OCI-LY1 (cell line): ENCODE measurements around the gene THEM5.

ENCODE experiments used
- H2AFZ ChIP-seq: fragments of 200-600 bp; sonication (generic), shearing (Covaris generic); 2 replicates; pipeline ENCODE4 v1.6.0; 2014; ENCODE audit warnings: antibody characterized with exemption, mild to moderate bottlenecking, low read length
- H3F3A ChIP-seq: fragments of 200-600 bp; sonication (generic), shearing (Covaris generic); 2 replicates; pipeline ENCODE4 v1.6.0; 2014; ENCODE audit warnings: mild to moderate bottlenecking, antibody characterized with exemption, low read length, moderate library complexity; ENCODE audit not compliant: insufficient read depth
- H3K27ac ChIP-seq: fragments of 200-600 bp; sonication (generic); 2 replicates; pipeline ENCODE4 v1.5.1; 2014; ENCODE audit warnings: low read length, mixed run types, mild to moderate bottlenecking, low read depth; ENCODE audit not compliant: poor library complexity, severe bottlenecking
- H3K27me3 ChIP-seq: fragments of 200-600 bp; sonication (generic); 2 replicates; pipeline ENCODE4 v1.6.0; 2014; ENCODE audit warnings: antibody characterized with exemption, mild to moderate bottlenecking, low read length, moderate library complexity; ENCODE audit not compliant: insufficient read depth
- H3K36me3 ChIP-seq: fragments of 200-600 bp; sonication (generic); 2 replicates; pipeline ENCODE4 v1.6.1; 2014; ENCODE audit warnings: mild to moderate bottlenecking, antibody characterized with exemption, low read length, moderate library complexity, mixed read lengths; ENCODE audit not compliant: insufficient read depth
- H3K4me1 ChIP-seq: fragments of 200-600 bp; sonication (generic); 2 replicates; pipeline ENCODE4 v1.5.1; 2014; ENCODE audit warnings: mild to moderate bottlenecking, low read length, moderate library complexity; ENCODE audit not compliant: insufficient read depth, severe bottlenecking
- H3K4me2 ChIP-seq: fragments of 200-600 bp; sonication (generic), shearing (Covaris generic); 2 replicates; pipeline ENCODE4 v1.6.1; 2014; ENCODE audit warnings: low read length
- H3K4me3 ChIP-seq: fragments of 200-600 bp; sonication (generic); 2 replicates; pipeline ENCODE4 v1.5.1; 2014; ENCODE audit warnings: low read length, low read depth, mild to moderate bottlenecking, mixed read lengths; ENCODE audit not compliant: poor library complexity, severe bottlenecking
- H3K79me2 ChIP-seq: fragments of 200-600 bp; shearing (Covaris generic); 2 replicates; pipeline ENCODE4 v1.6.1; 2016; ENCODE audit warnings: mixed run types, low read length, mixed read lengths; ENCODE audit not compliant: insufficient read depth
- H3K9ac ChIP-seq: fragments of 200-600 bp; sonication (generic), shearing (Covaris generic); 2 replicates; pipeline ENCODE4 v1.6.1; 2014; ENCODE audit warnings: mild to moderate bottlenecking, low read length, mixed read lengths
- H3K9me2 ChIP-seq: fragments of 200-600 bp; sonication (generic), shearing (Covaris generic); 2 replicates; pipeline ENCODE4 v1.6.1; 2014; ENCODE audit warnings: low read depth, mild to moderate bottlenecking, low read length, mixed read lengths
- H3K9me3 ChIP-seq: fragments of 200-600 bp; shearing (Covaris generic); 2 replicates; pipeline ENCODE4 v1.6.1; 2014; ENCODE audit warnings: low read length, mixed read lengths
- H4K20me1 ChIP-seq: fragments of 200-600 bp; sonication (generic), shearing (Covaris generic); 2 replicates; pipeline ENCODE4 v1.6.0; 2016; ENCODE audit warnings: mild to moderate bottlenecking, low read length; ENCODE audit not compliant: insufficient read depth
- CTCF ChIP-seq: fragments of 200-600 bp; sonication (generic), shearing (Covaris generic); IDR thresholded peaks from 2 replicates; pipeline ENCODE4 v1.5.1; 2017; ENCODE audit warnings: mild to moderate bottlenecking, antibody characterized with exemption, low read length, moderate library complexity, mixed read lengths
- EZH2 ChIP-seq: fragments of 200-600 bp; sonication (generic), shearing (Covaris generic); IDR thresholded peaks from 2 replicates; pipeline ENCODE4 v1.8.0; 2017; ENCODE audit warnings: borderline replicate concordance, mixed run types, mild to moderate bottlenecking, antibody characterized with exemption, low read length, moderate library complexity, mixed read lengths

Gene THEM5

GRCh38 chr1:151803164-151803563, 50.3 kb downstream of the THEM5 start:
- H2AFZ ChIP-seq: no peak overlapping the region
- no peak overlapping the region for H3K9ac ChIP-seq
- H3K9me2 ChIP-seq: no peaks in the 10 kb centered on the region
- H3K4me3 ChIP-seq: no peak overlapping the region
- no peak overlapping the region for H3K4me2 ChIP-seq
- no peaks in the 10 kb centered on the region for H3K36me3 ChIP-seq
- H3K79me2 ChIP-seq: no peaks in the 10 kb centered on the region
- TF ChIP-seq EZH2: no peak
- TF ChIP-seq CTCF: no peak
- H3K27me3 ChIP-seq: 0 out of 2 replicates have a peak, but pooled peaks cover 8% of the 10 kb centered on the region
- H3K4me1 ChIP-seq: no peaks in the 10 kb centered on the region
- no peaks in the 10 kb centered on the region for H3F3A ChIP-seq
- H3K9me3 ChIP-seq: no peaks in the 10 kb centered on the region
- no peak overlapping the region for H3K27ac ChIP-seq
- no peaks in the 10 kb centered on the region for H4K20me1 ChIP-seq

GRCh38 chr1:151802372-151802771, 51.1 kb downstream of the THEM5 start:
- no peak overlapping the region for H3K27ac ChIP-seq

GRCh38 chr1:151801846-151802245, 51.7 kb downstream of the THEM5 start:
- H2AFZ ChIP-seq: no peak overlapping the region
- no peaks in the 10 kb centered on the region for H4K20me1 ChIP-seq
- H3K36me3 ChIP-seq: no peaks in the 10 kb centered on the region
- H3K9me3 ChIP-seq: no peaks in the 10 kb centered on the region
- H3K79me2 ChIP-seq: no peaks in the 10 kb centered on the region
- H3K27ac ChIP-seq: no peak overlapping the region
- TF ChIP-seq EZH2 (no peak), CTCF (no peak)
- peaks cover 8% of the 10 kb centered on the region; the same call in 1 of the 2 replicates for H3K27me3 ChIP-seq
- H3F3A ChIP-seq: no peaks in the 10 kb centered on the region
- no peak overlapping the region for H3K9ac ChIP-seq
- H3K4me3 ChIP-seq: no peak overlapping the region
- no peaks in the 10 kb centered on the region for H3K9me2 ChIP-seq
- H3K4me2 ChIP-seq: no peak overlapping the region
- no peaks in the 10 kb centered on the region for H3K4me1 ChIP-seq

More at GRCh38 chr1:151802372-151802771, 51.1 kb downstream of the THEM5 start:
- TF ChIP-seq CTCF (no peak), EZH2 (no peak)
- no peaks in the 10 kb centered on the region for H3K4me1 ChIP-seq
- H2AFZ ChIP-seq: no peak overlapping the region
- no peak overlapping the region for H3K4me2 ChIP-seq
- H3K4me3 ChIP-seq: no peak overlapping the region
- no peaks in the 10 kb centered on the region for H4K20me1 ChIP-seq
- no peaks in the 10 kb centered on the region for H3F3A ChIP-seq
- 0 out of 2 replicates have a peak, but pooled peaks cover 8% of the 10 kb centered on the region for H3K27me3 ChIP-seq
- H3K36me3 ChIP-seq: no peaks in the 10 kb centered on the region
- no peaks in the 10 kb centered on the region for H3K79me2 ChIP-seq
- H3K9me2 ChIP-seq: no peaks in the 10 kb centered on the region
- no peak overlapping the region for H3K9ac ChIP-seq
- H3K9me3 ChIP-seq: no peaks in the 10 kb centered on the region
